RWPE1 (cell line): ENCODE measurements around the gene GLI3.

Source experiments
- CTCF ChIA-PET: fragments of 350-600 bp; sonication (Branson Sonifier 250); formaldehyde crosslinking; extraction: SDS; loops from one replicate; lab custom pipeline; 2021; lab: Yijun Ruan, JAX
- POLR2A ChIA-PET: fragments of 400-600 bp; formaldehyde crosslinking; extraction: SDS; loops from one replicate; lab custom pipeline; 2020; ENCODE audit warnings: antibody characterized with exemption; ENCODE audit not compliant: low non-redundant PET; lab: Yijun Ruan, JAX
- DNase-seq: peaks from one replicate; pipeline ENCODE4 v3.0.0; 2012; ENCODE audit warnings: low spot score
- H3K27ac ChIP-seq: fragments of 450-650 bp; 2 replicates; pipeline ENCODE4 v1.5.1; 2017
- TF ChIP-seq, protein P1 (sequence below): fragments of 450-650 bp; conservative IDR thresholded peaks from 2 replicates; pipeline ENCODE4 v1.5.1; 2017; ENCODE audit warnings: low read depth, mild to moderate bottlenecking

GLI3 gene

DNA sequence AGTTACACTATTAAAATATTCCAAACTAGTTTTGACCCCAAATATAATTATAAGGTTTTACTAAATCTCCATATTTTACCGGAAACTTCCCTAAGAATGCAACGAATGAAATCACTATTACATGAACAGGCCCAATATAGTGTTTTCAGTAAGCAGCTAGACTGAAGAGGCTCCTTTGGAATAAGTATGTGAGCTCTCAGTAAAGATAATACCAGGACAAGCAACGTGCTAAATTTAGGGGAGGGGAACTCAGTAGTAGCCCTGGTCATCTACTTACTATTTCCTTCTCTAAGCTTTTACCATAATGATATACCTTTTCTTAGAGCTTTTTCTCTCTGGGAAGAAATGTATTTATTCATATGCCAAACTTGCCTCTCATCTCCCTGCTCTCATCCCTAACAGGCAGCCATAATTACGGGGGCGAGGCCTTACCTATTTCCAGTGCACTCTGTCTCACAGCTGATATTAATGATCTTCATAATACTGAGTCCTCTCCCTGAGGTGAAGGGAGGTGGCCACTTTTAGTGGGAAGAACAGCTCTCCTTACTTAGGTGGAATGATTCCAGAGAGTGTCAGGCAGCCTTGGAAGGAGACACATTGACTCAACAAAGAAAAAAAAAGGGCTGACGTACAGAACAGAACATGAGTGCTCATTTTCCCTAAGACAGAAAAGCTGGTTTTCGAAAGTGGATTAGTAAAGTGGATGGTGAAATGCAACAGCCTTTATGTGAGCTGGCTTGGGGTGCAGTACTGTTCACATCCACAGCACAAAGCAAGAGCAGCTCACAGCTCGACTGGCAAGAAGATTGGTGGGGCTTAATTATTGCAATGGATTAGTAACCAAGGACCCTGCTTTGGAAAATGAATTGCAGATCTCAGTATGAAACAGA lies 165.4 kb downstream of the GLI3 start:
- CTCF ChIA-PET: interaction anchor here (0.6 to 1.5 kb wide), 6 partner anchors 127 to 760 kb away, joined by 3 to 8 read pairs (median 3); no protein-coding TSS in a partner anchor
- peak; percentile 33 for DNase-seq
- TF ChIP-seq, protein P1, sequence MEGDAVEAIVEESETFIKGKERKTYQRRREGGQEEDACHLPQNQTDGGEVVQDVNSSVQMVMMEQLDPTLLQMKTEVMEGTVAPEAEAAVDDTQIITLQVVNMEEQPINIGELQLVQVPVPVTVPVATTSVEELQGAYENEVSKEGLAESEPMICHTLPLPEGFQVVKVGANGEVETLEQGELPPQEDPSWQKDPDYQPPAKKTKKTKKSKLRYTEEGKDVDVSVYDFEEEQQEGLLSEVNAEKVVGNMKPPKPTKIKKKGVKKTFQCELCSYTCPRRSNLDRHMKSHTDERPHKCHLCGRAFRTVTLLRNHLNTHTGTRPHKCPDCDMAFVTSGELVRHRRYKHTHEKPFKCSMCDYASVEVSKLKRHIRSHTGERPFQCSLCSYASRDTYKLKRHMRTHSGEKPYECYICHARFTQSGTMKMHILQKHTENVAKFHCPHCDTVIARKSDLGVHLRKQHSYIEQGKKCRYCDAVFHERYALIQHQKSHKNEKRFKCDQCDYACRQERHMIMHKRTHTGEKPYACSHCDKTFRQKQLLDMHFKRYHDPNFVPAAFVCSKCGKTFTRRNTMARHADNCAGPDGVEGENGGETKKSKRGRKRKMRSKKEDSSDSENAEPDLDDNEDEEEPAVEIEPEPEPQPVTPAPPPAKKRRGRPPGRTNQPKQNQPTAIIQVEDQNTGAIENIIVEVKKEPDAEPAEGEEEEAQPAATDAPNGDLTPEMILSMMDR: no peak; the same call in 1 of the 2 replicates
- POLR2A ChIA-PET: no interaction called here
- no peak overlapping the region for H3K27ac ChIP-seq

DNA sequence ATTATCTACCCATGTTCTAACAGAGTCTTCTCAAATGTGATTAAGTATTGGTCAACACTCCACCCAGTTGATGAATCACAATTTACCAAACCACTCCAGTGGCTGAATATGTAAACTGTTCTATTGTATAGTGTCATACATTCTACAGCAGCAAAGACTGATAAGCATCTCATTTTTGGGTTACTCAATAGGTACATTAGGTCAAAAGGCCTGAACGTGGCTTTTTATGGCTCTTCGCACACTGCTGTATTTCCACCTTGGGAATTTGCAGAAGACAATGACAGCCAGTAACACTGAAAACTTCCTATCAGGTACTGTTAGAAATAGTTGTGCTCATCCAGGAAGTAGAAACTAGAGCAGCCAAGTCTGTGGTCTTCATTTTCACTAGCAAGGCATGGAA lies 166.9 kb downstream of the GLI3 start:
- TF ChIP-seq, protein P1: no peak
- ChIA-PET CTCF (no interaction called here), POLR2A (no interaction called here)
- no peak overlapping the region for H3K27ac ChIP-seq
- DNase-seq: peak; percentile 67

DNA sequence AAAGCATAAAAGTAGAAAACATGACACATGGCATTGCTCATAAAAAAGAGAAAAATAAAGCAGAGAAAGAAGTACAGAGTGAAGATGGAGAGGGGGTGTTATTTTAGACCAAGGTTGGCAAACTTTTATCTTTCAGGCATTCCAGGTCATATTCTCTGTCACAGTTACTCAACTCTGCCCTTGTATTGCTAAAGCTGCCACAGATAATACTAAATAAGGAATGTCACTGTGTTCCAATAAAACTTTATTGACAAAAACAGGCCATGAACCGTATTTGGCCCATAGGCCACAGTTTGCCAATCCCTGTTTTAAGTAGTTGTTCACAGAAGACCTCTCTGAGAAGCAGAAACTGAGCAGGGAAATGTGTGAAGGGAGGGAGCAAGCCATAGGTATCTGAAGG lies 167.4 kb downstream of the GLI3 start:
- CTCF ChIA-PET: no interaction called here

DNA sequence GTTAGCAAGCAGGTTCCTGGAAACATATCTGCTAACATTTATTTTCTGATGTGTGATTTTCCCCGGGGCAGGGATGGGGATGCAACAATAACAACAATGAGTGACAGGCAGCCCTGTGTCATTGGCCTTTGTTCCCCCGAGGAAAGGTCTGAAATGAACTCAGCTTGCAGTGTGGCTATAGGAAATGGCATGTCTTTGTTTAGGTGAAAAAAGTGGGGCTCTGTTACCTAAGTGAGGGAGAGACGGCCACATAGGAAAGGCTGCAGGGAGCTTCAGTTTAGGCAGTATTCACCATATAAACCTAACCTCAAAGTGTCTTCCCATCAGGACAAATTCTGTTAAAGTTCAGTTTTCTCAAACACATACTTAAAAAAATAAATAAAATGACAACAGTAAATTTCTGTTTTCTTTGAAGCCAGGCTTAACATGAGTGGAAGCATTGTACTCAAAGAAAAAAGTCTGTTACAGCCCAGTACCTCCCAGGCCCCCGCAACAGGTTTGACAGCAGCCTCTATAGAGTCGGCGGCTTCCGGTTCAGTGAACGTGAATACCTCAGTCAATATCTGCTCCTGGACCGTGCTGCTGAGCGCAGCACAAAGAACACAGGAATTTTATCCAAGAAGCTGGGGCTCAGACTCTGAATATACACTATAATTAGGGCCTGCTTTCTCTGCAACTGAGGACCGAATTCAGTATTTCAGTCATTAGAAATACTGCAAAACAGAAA lies 168.3 kb downstream of the GLI3 start:
- no peak overlapping the region for H3K27ac ChIP-seq
- ChIA-PET POLR2A (no interaction called here), CTCF (interaction anchor here (0.7 kb wide), 1 partner anchor 832 kb away, joined by 3 read pairs; no protein-coding TSS in a partner anchor)
- no peak for DNase-seq
- TF ChIP-seq, protein P1: no peak

More for the DNA sequence above, 167.4 kb downstream of the GLI3 start:
- POLR2A ChIA-PET: no interaction called here
- H3K27ac ChIP-seq: no peak overlapping the region
- DNase-seq: no peak
- TF ChIP-seq, protein P1: no peak

DNA sequence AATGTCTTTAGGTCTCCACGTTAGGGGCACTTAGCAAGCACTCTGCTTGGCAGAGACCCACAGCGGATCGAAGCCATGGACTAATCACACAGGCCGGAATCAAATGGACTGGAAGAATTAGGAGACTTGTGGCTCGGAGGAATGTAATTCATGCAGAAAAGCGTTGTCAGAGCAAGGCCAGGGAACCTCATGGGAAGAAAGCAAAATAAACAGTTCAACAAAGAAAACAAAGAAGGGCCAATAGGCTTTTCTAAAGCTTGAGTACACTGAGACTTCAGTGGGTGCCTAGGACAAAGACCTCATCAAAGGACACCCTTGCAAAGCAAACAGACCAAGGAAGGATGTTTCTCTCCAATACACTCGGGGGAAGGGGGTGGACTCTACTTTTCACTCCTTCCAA lies 171.1 kb downstream of the GLI3 start:
- no peak for DNase-seq
- ChIA-PET POLR2A (no interaction called here), CTCF (no interaction called here)

DNA sequence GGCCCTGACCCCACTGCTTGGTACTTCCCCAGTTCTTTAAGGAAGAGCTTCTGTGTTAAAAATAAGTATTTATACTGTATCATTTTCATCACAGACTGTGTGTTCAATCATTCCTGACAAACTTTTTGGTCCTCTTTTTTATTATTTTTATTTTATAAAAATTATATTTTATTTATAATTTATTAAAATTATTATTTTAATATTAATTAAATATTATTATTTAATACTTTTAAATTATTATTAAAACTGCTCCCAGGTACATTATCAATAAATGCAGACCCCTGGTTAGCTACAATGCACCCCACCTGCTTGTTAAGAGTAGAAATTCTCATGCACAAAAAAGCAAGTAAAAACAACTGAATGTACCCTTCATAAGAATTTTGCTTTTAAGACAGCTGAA lies 172.0 kb downstream of the GLI3 start:
- ChIA-PET POLR2A (no interaction called here), CTCF (interaction anchor here (0.7 kb wide), 1 partner anchor 147 kb away, joined by 4 read pairs; no protein-coding TSS in a partner anchor)
- no peak for DNase-seq
- H3K27ac ChIP-seq: no peak overlapping the region
- TF ChIP-seq, protein P1: no peak

More for the DNA sequence above, 171.1 kb downstream of the GLI3 start:
- no peak overlapping the region for H3K27ac ChIP-seq
- TF ChIP-seq, protein P1: no peak
